Fibroblast of lung (primary cell): ENCODE data around the gene ANGPT4.

Source experiments
- EZH2 ChIP-seq: IDR thresholded peaks from 2 replicates; pipeline ENCODE4 v1.5.1; 2012; ENCODE audit warnings: low read length, control low read depth, mild to moderate bottlenecking; ENCODE audit errors: missing control alignments
- TF ChIP-seq, protein P1 (sequence below), 2 donors: IDR thresholded peaks in 1 of 2; conservative IDR thresholded peaks in 1 of 2; 1 replicate in 1 of 2; 2 replicates in 1 of 2; pipeline ENCODE4 v1.5.1; 2011 to 2012; ENCODE audit warnings: low read length in 2 of 2, control low read depth in 1 of 2, inconsistent platforms in 1 of 2, low read depth in 1 of 2, mild to moderate bottlenecking in 1 of 2

DNA sequence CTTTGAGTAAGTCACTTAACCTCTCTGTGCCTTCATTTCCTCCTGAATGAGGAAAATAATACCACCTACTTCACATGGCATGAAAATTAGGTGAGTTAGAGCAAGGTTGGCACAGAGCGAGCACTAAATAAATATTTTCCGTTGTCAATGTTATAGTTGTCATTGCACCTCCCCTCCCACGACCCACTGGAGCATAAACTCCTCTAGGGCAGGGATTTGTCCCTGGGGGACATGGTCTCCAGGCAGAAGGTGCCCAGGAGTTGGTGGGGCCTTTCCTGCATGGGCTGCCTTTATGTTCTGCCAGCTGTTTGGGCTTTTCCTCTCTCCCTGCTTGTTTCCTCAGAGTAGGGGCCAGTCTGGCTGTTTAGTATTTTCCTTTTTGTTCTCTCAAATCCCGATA lies 1.3 kb upstream of the ANGPT4 start:
- TF ChIP-seq, protein P1, sequence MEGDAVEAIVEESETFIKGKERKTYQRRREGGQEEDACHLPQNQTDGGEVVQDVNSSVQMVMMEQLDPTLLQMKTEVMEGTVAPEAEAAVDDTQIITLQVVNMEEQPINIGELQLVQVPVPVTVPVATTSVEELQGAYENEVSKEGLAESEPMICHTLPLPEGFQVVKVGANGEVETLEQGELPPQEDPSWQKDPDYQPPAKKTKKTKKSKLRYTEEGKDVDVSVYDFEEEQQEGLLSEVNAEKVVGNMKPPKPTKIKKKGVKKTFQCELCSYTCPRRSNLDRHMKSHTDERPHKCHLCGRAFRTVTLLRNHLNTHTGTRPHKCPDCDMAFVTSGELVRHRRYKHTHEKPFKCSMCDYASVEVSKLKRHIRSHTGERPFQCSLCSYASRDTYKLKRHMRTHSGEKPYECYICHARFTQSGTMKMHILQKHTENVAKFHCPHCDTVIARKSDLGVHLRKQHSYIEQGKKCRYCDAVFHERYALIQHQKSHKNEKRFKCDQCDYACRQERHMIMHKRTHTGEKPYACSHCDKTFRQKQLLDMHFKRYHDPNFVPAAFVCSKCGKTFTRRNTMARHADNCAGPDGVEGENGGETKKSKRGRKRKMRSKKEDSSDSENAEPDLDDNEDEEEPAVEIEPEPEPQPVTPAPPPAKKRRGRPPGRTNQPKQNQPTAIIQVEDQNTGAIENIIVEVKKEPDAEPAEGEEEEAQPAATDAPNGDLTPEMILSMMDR (conservative IDR thresholded peaks at IDR 0.05 in 1 of 2, IDR thresholded peaks at IDR 0.05 in 1 of 2; ENCODE audit: low read depth in 1 of 2, low read length in 2 of 2) = no peak
- no peak for TF ChIP-seq EZH2
